GM23338 (cell line): Measurements from ENCODE around the gene SORT1. TPM values are rescaled to one million over a fixed set of nuclear protein-coding genes. Genes with fewer than 3 reads are reported as not detected.

ENCODE experiments used
- ATAC-seq: fragments of 200-7000 bp; cut with Tn5 transposase; 3 replicates; pipeline ENCODE4 v1.9.1; 2020
- DNase-seq: peaks from one replicate; pipeline ENCODE4 v3.0.0-alpha.2; 2015; ENCODE audit warnings: low spot score
- H2AFZ ChIP-seq: fragments of 200-600 bp; sonication (generic); 2 replicates; pipeline ENCODE4 v1.8.0; 2016; ENCODE audit warnings: antibody characterized with exemption, mild to moderate bottlenecking, moderate library complexity
- H3F3A ChIP-seq: fragments of 200-600 bp; sonication (generic); replicated peaks from 2 replicates; pipeline ENCODE4 v1.8.0; 2017; ENCODE audit warnings: antibody characterized with exemption, mixed run types, low read depth
- H3K27ac ChIP-seq: fragments of 200-600 bp; sonication (generic); 2 replicates; pipeline ENCODE4 v1.6.1; 2016; ENCODE audit warnings: low read depth
- H3K27me3 ChIP-seq: fragments of 200-600 bp; sonication (generic); 2 replicates; pipeline ENCODE4 v1.8.0; 2016; ENCODE audit warnings: mild to moderate bottlenecking, mixed run types, moderate library complexity; ENCODE audit not compliant: insufficient read depth
- H3K36me3 ChIP-seq: fragments of 200-600 bp; sonication (generic); 2 replicates; pipeline ENCODE4 v1.8.0; 2016; ENCODE audit warnings: mild to moderate bottlenecking; ENCODE audit not compliant: insufficient read depth
- H3K4me1 ChIP-seq: fragments of 200-600 bp; sonication (generic); 2 replicates; pipeline ENCODE4 v1.8.0; 2016; ENCODE audit warnings: mild to moderate bottlenecking, moderate library complexity; ENCODE audit not compliant: insufficient read depth
- H3K4me2 ChIP-seq: fragments of 200-600 bp; sonication (generic); 2 replicates; pipeline ENCODE4 v1.7.1; 2017; ENCODE audit warnings: mixed run types
- H3K4me3 ChIP-seq: fragments of 200-600 bp; sonication (generic); 2 replicates; pipeline ENCODE4 v1.6.1; 2016; ENCODE audit warnings: mixed run types
- H3K79me2 ChIP-seq: fragments of 200-600 bp; sonication (generic); replicated peaks from 2 replicates; pipeline ENCODE4 v1.8.0; 2017; ENCODE audit warnings: mild to moderate bottlenecking; ENCODE audit not compliant: insufficient read depth
- H3K9me2 ChIP-seq: fragments of 200-600 bp; sonication (generic); 2 replicates; pipeline ENCODE4 v1.8.0; 2017; ENCODE audit not compliant: insufficient read depth
- H4K20me1 ChIP-seq: fragments of 200-600 bp; sonication (generic); replicated peaks from 2 replicates; pipeline ENCODE4 v1.8.0; 2017; ENCODE audit warnings: mild to moderate bottlenecking; ENCODE audit not compliant: insufficient read depth
- H3K27ac Mint-ChIP-seq: 2 replicates; pipeline ENCODE4 v1.8.0; 2020; ENCODE audit warnings: inconsistent platforms, mild to moderate bottlenecking, moderate library complexity, mixed read lengths
- H3K27me3 Mint-ChIP-seq: 3 replicates; pipeline ENCODE4 v1.8.0; 2022; ENCODE audit warnings: low read depth, mild to moderate bottlenecking, moderate library complexity, mixed read lengths, inconsistent platforms; ENCODE audit not compliant: insufficient read depth, poor library complexity
- H3K36me3 Mint-ChIP-seq: 3 replicates; pipeline ENCODE4 v1.8.0; 2021; ENCODE audit warnings: low read depth, mild to moderate bottlenecking, inconsistent platforms, moderate library complexity, mixed read lengths
- H3K4me1 Mint-ChIP-seq: 3 replicates; pipeline ENCODE4 v1.8.0; 2020; ENCODE audit warnings: mild to moderate bottlenecking, inconsistent platforms, mixed read lengths
- H3K4me3 Mint-ChIP-seq: 3 replicates; pipeline ENCODE4 v1.8.0; 2021; ENCODE audit warnings: moderate library complexity, mild to moderate bottlenecking, inconsistent platforms, mixed read lengths
- H3K9me3 Mint-ChIP-seq: 3 replicates; pipeline ENCODE4 v1.8.0; 2020; ENCODE audit warnings: moderate library complexity, mild to moderate bottlenecking, inconsistent platforms, mixed read lengths
- CREB1 ChIP-seq: fragments of 250-450 bp; sonication (Bioruptor Pico); IDR thresholded peaks from 2 replicates; pipeline ENCODE4 v1.5.0; 2020; ENCODE audit warnings: low read depth, mild to moderate bottlenecking, moderate library complexity
- CTCF ChIP-seq, 2 experiments: fragments of 200-600 bp in 1 of 2; sonication (generic) in 1 of 2; conservative IDR thresholded peaks; 2 replicates each; pipeline versions ENCODE4 v1.5.1 to v1.6.1; 2016 to 2017; ENCODE audit warnings: antibody characterized with exemption in 2 of 2, low read depth in 2 of 2, mild to moderate bottlenecking in 2 of 2, moderate library complexity in 1 of 2
- ETS1 ChIP-seq: IDR thresholded peaks from 2 replicates; pipeline ENCODE4 v1.6.1; 2016; ENCODE audit warnings: antibody characterized with exemption
- EZH2 ChIP-seq: fragments of 200-600 bp; sonication (generic); IDR thresholded peaks from one replicate; pipeline ENCODE4 v1.8.0; 2017; ENCODE audit warnings: antibody characterized with exemption, mild to moderate bottlenecking, low read depth; ENCODE audit not compliant: unreplicated experiment
- EZH2phosphoT487 ChIP-seq: fragments of 200-600 bp; sonication (generic); IDR thresholded peaks from one replicate; pipeline ENCODE4 v1.8.1; 2018; ENCODE audit warnings: antibody characterized with exemption; ENCODE audit not compliant: unreplicated experiment
- JUNB ChIP-seq: IDR thresholded peaks from one replicate; pipeline ENCODE4 v1.6.1; 2016; ENCODE audit warnings: antibody characterized with exemption; ENCODE audit not compliant: unreplicated experiment
- NANOG ChIP-seq: IDR thresholded peaks from 2 replicates; pipeline ENCODE4 v1.6.1; 2016; ENCODE audit warnings: antibody characterized with exemption, borderline replicate concordance
- POLR2AphosphoS5 ChIP-seq: IDR thresholded peaks from 2 replicates; pipeline ENCODE4 v1.6.1; 2016; ENCODE audit warnings: antibody characterized with exemption, low read depth
- REST ChIP-seq: IDR thresholded peaks from one replicate; pipeline ENCODE4 v1.6.1; 2018; ENCODE audit warnings: antibody characterized with exemption; ENCODE audit not compliant: unreplicated experiment
- STAT1 ChIP-seq: IDR thresholded peaks from one replicate; pipeline ENCODE4 v1.6.1; 2016; ENCODE audit warnings: antibody characterized with exemption; ENCODE audit not compliant: unreplicated experiment
- ZNF114 ChIP-seq: fragments of 250-450 bp; sonication (Bioruptor Pico); IDR thresholded peaks from 2 replicates; pipeline ENCODE4 v1.5.0; 2020; ENCODE audit warnings: mild to moderate bottlenecking, moderate library complexity
- ZNF331 ChIP-seq: fragments of 250-450 bp; sonication (Bioruptor Pico); IDR thresholded peaks from 2 replicates; pipeline ENCODE4 v1.5.0; 2020; ENCODE audit warnings: low read depth, mild to moderate bottlenecking, moderate library complexity
- polyA plus RNA-seq: library from polyadenylated mRNA; unstranded; fragments of >200 nt; fragmentation: Nextera tagmentation; extraction: Ambion mirVana; gene quantifications from 2 replicates; pipeline ENCODE4 v1.2.1, GENCODE V29; 2016
- total RNA-seq: library from RNA; depleted of rRNA; stranded (reverse); fragments of >200 nt; shearing (Covaris generic); gene quantifications from 2 replicates; pipeline ENCODE4 v1.2.3, GENCODE V29; 2014
- TF ChIP-seq, protein P1 (sequence below): fragments of 250-450 bp; sonication (Bioruptor Pico); IDR thresholded peaks from 2 replicates; pipeline ENCODE4 v1.5.0; 2020; ENCODE audit warnings: mild to moderate bottlenecking, moderate library complexity

Gene SORT1
- total and polyA plus RNA-seq, 2 experiments from 2014 or later: 10.9 to 55.4 TPM

GRCh38 chr1:109433322-109433721 lies 35.6 kb upstream of the SORT1 start:
- Histone ChIP-seq H3K27ac (no peak overlapping the region), H4K20me1 (no peaks in the 10 kb centered on the region), H3K36me3 (no peaks in the 10 kb centered on the region), H3K9me2 (peaks cover 7% of the 10 kb centered on the region; the same call in 1 of the 2 replicates), H3K4me1 (no peaks in the 10 kb centered on the region), H3F3A (no peaks in the 10 kb centered on the region), H3K4me2 (no peak overlapping the region), H3K27me3 (no peaks in the 10 kb centered on the region), H3K4me3 (no peak overlapping the region), H2AFZ (no peak overlapping the region), H3K79me2 (no peaks in the 10 kb centered on the region)
- DNase-seq (no peak), ATAC-seq (no peak)
- Mint-ChIP-seq H3K9me3 (peaks cover 21% of the 10 kb centered on the region), H3K4me1 (no peaks in the 10 kb centered on the region), H3K27me3 (peaks cover 2% of the 10 kb centered on the region), H3K4me3 (no peak overlapping the region), H3K36me3 (peaks cover 5% of the 10 kb centered on the region; the same call in 2 of the 3 replicates), H3K27ac (no peak overlapping the region)
- no peak for TF ChIP-seq NANOG
- TF ChIP-seq CREB1 (CRISPR knock-in tag): no peak
- TF ChIP-seq, protein P1, sequence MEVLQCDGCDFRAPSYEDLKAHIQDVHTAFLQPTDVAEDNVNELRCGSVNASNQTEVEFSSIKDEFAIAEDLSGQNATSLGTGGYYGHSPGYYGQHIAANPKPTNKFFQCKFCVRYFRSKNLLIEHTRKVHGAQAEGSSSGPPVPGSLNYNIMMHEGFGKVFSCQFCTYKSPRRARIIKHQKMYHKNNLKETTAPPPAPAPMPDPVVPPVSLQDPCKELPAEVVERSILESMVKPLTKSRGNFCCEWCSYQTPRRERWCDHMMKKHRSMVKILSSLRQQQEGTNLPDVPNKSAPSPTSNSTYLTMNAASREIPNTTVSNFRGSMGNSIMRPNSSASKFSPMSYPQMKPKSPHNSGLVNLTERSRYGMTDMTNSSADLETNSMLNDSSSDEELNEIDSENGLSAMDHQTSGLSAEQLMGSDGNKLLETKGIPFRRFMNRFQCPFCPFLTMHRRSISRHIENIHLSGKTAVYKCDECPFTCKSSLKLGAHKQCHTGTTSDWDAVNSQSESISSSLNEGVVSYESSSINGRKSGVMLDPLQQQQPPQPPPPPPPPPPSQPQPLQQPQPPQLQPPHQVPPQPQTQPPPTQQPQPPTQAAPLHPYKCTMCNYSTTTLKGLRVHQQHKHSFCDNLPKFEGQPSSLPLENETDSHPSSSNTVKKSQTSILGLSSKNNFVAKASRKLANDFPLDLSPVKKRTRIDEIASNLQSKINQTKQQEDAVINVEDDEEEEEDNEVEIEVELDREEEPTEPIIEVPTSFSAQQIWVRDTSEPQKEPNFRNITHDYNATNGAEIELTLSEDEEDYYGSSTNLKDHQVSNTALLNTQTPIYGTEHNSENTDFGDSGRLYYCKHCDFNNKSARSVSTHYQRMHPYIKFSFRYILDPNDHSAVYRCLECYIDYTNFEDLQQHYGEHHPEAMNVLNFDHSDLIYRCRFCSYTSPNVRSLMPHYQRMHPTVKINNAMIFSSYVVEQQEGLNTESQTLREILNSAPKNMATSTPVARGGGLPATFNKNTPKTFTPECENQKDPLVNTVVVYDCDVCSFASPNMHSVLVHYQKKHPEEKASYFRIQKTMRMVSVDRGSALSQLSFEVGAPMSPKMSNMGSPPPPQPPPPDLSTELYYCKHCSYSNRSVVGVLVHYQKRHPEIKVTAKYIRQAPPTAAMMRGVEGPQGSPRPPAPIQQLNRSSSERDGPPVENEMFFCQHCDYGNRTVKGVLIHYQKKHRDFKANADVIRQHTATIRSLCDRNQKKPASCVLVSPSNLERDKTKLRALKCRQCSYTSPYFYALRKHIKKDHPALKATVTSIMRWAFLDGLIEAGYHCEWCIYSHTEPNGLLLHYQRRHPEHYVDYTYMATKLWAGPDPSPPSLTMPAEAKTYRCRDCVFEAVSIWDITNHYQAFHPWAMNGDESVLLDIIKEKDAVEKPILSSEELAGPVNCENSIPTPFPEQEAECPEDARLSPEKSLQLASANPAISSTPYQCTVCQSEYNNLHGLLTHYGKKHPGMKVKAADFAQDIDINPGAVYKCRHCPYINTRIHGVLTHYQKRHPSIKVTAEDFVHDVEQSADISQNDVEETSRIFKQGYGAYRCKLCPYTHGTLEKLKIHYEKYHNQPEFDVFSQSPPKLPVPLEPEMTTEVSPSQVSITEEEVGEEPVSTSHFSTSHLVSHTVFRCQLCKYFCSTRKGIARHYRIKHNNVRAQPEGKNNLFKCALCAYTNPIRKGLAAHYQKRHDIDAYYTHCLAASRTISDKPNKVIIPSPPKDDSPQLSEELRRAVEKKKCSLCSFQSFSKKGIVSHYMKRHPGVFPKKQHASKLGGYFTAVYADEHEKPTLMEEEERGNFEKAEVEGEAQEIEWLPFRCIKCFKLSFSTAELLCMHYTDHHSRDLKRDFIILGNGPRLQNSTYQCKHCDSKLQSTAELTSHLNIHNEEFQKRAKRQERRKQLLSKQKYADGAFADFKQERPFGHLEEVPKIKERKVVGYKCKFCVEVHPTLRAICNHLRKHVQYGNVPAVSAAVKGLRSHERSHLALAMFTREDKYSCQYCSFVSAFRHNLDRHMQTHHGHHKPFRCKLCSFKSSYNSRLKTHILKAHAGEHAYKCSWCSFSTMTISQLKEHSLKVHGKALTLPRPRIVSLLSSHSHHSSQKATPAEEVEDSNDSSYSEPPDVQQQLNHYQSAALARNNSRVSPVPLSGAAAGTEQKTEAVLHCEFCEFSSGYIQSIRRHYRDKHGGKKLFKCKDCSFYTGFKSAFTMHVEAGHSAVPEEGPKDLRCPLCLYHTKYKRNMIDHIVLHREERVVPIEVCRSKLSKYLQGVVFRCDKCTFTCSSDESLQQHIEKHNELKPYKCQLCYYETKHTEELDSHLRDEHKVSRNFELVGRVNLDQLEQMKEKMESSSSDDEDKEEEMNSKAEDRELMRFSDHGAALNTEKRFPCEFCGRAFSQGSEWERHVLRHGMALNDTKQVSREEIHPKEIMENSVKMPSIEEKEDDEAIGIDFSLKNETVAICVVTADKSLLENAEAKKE (CRISPR knock-in tag): no peak
- no peak for TF ChIP-seq REST
- TF ChIP-seq EZH2: no peak
- no peak for TF ChIP-seq ETS1
- TF ChIP-seq EZH2phosphoT487: no peak
- TF ChIP-seq STAT1: no peak
- TF ChIP-seq CTCF (conservative IDR thresholded peaks at IDR 0.05; ENCODE audit: low read depth in 2 of 2): no peak
- TF ChIP-seq ZNF331 (CRISPR knock-in tag): no peak
- TF ChIP-seq JUNB: no peak
- TF ChIP-seq POLR2AphosphoS5: no peak
- no peak for TF ChIP-seq ZNF114 (CRISPR knock-in tag)
